ENCODE data around the gene POLR2M. TPM values are rescaled to one million over a fixed set of nuclear protein-coding genes. Genes with fewer than 3 reads are reported as not detected.
A peak's percentile ranks its signal among the peaks of the same experiment; 100 is the strongest.

POLR2M gene
- total and polyA plus RNA-seq, 2 experiments from 2014 or later, result 19.6 to 46.3 TPM

DNA sequence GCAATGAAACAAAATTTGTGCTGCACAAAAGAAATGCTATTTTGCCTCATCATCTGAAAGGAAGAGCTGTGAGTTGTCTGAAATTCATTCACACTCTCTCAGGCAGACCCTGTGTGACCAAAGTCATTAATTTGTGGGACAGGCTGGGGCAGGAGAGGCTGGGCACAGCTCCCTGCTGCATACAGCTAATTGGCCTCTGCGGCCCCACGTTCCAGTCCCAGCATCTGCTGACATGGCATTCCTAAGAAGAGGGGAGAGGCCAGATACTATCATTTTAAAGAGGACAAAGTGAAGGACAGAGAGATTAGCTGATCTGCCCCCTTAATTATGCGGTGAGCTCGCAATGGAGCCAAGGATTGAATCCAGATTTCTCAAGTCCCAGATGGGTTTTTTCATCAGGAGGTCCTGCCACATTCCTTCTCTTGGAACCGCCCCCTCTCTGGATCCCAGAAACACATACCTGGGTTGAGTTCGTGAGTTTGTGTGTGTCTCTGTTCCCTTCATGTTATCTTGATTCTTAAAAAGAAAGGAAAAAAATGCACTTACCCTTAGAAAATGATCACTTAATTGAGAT is 25.1 kb downstream of the POLR2M start (continued):
- TF ChIP-seq CTCF (conservative IDR thresholded peaks at IDR 0.05; ENCODE audit: low read depth in 2 of 2), result no peak
- TF ChIP-seq JUNB (IDR thresholded peaks at IDR 0.05; ENCODE audit: unreplicated experiment), result no peak
- no peak for TF ChIP-seq CREB1 (CRISPR knock-in tag; IDR thresholded peaks at IDR 0.05; ENCODE audit: low read depth)
- no peak for TF ChIP-seq EZH2phosphoT487 (IDR thresholded peaks at IDR 0.05; ENCODE audit: unreplicated experiment)
- TF ChIP-seq EZH2 (IDR thresholded peaks at IDR 0.05; ENCODE audit: low read depth, unreplicated experiment), result no peak

DNA sequence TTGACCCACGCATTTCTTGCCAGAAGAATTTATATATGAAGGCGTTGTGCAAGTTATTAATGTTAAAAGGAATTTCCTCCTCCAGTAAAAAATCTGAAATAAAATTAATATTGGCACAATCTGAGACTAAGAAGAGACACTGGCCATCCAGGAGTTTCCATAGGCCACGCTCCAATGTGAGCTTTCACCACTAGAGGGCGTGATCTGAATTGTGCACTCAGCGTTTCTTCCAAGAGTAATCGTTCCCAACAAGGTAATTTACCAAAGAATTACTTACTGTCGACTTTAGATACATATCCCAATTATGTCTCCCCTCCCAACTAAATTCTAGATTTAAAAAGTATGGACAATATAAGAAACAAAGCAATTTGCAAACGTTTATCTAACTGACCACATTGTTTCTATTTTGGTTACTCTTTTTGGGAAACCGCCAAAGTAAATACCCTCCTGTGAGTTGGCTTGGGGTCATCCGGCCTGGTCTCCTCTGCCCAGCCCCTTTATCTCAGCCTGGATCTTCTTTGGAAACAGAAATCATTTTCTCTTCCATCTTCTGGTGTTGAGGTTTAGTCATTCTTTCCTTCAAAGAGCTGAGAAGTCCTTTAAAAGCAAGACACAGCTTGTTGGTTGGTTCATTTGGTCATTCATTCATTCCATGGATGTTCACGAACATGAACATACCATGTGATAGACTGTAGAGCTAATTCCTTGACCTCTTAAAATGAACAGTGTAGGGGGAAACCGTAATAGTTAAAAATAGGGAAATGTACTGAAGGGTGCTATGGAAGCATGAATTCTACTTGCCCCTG is 26.2 kb downstream of the POLR2M start:
- H2AFZ ChIP-seq, result no peak overlapping the region
- H3K27me3 Mint-ChIP-seq (ENCODE audit: insufficient read depth, low read depth, poor library complexity), result peaks cover 6% of the 10 kb centered on the region
- peak; percentile 88 for ATAC-seq

More for the DNA sequence above, 26.2 kb downstream of the POLR2M start:
- DNase-seq (ENCODE audit: low spot score), result peak; percentile 89
- Histone ChIP-seq H3K9me2 (ENCODE audit: insufficient read depth) (no peaks in the 10 kb centered on the region), H4K20me1 (replicated peaks; ENCODE audit: insufficient read depth) (no peaks in the 10 kb centered on the region), H3K36me3 (ENCODE audit: insufficient read depth) (no peaks in the 10 kb centered on the region), H3K4me1 (ENCODE audit: insufficient read depth) (peaks cover 3% of the 10 kb centered on the region; the same call in 1 of the 2 replicates), H3K27me3 (ENCODE audit: insufficient read depth) (no peaks in the 10 kb centered on the region), H3F3A (replicated peaks; ENCODE audit: low read depth) (no peaks in the 10 kb centered on the region), H3K4me2 (no peak overlapping the region), H3K4me3 (no peak overlapping the region), H3K79me2 (replicated peaks; ENCODE audit: insufficient read depth) (no peaks in the 10 kb centered on the region), H3K27ac (ENCODE audit: low read depth) (no peak overlapping the region)
- H3K9me3 Mint-ChIP-seq, result no peaks in the 10 kb centered on the region
- no peaks in the 10 kb centered on the region for H3K36me3 Mint-ChIP-seq (ENCODE audit: low read depth)
- no peak overlapping the region for H3K27ac Mint-ChIP-seq
- TF ChIP-seq ZNF462 (CRISPR knock-in tag; IDR thresholded peaks at IDR 0.05) (no peak), CREB1 (CRISPR knock-in tag; IDR thresholded peaks at IDR 0.05; ENCODE audit: low read depth) (no peak), CTCF (conservative IDR thresholded peaks at IDR 0.05; ENCODE audit: low read depth in 2 of 2) (peak; percentile 89 to 99), STAT1 (IDR thresholded peaks at IDR 0.05; ENCODE audit: unreplicated experiment) (no peak), JUNB (IDR thresholded peaks at IDR 0.05; ENCODE audit: unreplicated experiment) (no peak), ZNF331 (CRISPR knock-in tag; IDR thresholded peaks at IDR 0.05; ENCODE audit: low read depth) (no peak), EZH2 (IDR thresholded peaks at IDR 0.05; ENCODE audit: low read depth, unreplicated experiment) (no peak)
- H3K4me3 Mint-ChIP-seq, result no peak overlapping the region
- H3K4me1 Mint-ChIP-seq, result peaks cover 9% of the 10 kb centered on the region; the same call in 2 of the 3 replicates
